Gastrocnemius medialis (tissue), 4 donors: ENCODE results near the gene NMRK1. TPM values are rescaled to one million over a fixed set of nuclear protein-coding genes. Genes with fewer than 3 reads are reported as not detected.

ENCODE experiments used
- ATAC-seq, 2 donors: fragments of 150-250 bp; one replicate each; pipeline ENCODE4 v1.9.1; 2016
- DNase-seq, 2 donors: peaks; one replicate each; pipeline ENCODE4 v3.0.0-alpha.2; 2019
- H3K27ac ChIP-seq, 4 donors: fragments of 200-600 bp; sonication (generic); 1 replicate in 1 of 4; 2 replicates in 3 of 4; pipeline ENCODE4 v1.5.1; 2016 to 2018; ENCODE audit warnings: mild to moderate bottlenecking in 2 of 4, moderate library complexity in 1 of 4
- H3K27me3 ChIP-seq, 3 donors: fragments of 200-600 bp; sonication (generic) in 2 of 3; 1 replicate in 1 of 3; 2 replicates in 2 of 3; pipeline versions ENCODE4 v1.5.1 to v1.6.0; 2016 to 2019; ENCODE audit warnings: mild to moderate bottlenecking in 1 of 3, moderate library complexity in 1 of 3
- H3K36me3 ChIP-seq, 2 donors: fragments of 200-600 bp; sonication (generic) in 1 of 2; one replicate each; pipeline ENCODE4 v1.5.1; 2017 to 2018
- H3K4me1 ChIP-seq, 2 donors: fragments of 200-600 bp; sonication (generic) in 1 of 2; one replicate each; pipeline ENCODE4 v1.5.1; 2016 to 2017; ENCODE audit warnings: mild to moderate bottlenecking in 2 of 2
- H3K4me3 ChIP-seq, 4 donors: fragments of 200-600 bp; sonication (generic) in 3 of 4; 1 replicate in 1 of 4; 2 replicates in 3 of 4; pipeline ENCODE4 v1.5.1; 2016 to 2019; ENCODE audit warnings: mild to moderate bottlenecking in 2 of 4
- H3K9me3 ChIP-seq, 3 donors: fragments of 200-600 bp; sonication (generic) in 2 of 3; 1 replicate in 1 of 3; 2 replicates in 2 of 3; pipeline ENCODE4 v1.5.1; 2016 to 2019
- POLR2A ChIP-seq, 2 donors: fragments of 450-650 bp; IDR thresholded peaks; one replicate each; pipeline ENCODE4 v1.6.1; 2017; ENCODE audit warnings: antibody characterized with exemption in 2 of 2, mild to moderate bottlenecking in 2 of 2, moderate library complexity in 2 of 2
- in situ Hi-C, 4 donors: fragments of 200-750 bp; cut with MboI; loops; one replicate each; pipeline versions ENCODE4 v1.15.0 to v1.8.0; 2017; ENCODE audit warnings: low sequenced_read_pairs in 4 of 4
- intact Hi-C: fragments of 100-400 bp; cut with DNase I; formaldehyde crosslinking; loops from one replicate; pipeline ENCODE4 v1.15.1; 2023; ENCODE audit warnings: low total_unique reads
- total RNA-seq, 4 donors: library from RNA; depleted of rRNA; stranded (reverse); fragments of >200 nt; gene quantifications; one replicate each; pipeline versions ENCODE4 v1.1.0 to v1.2.3, GENCODE V29; 2016
- TF ChIP-seq, protein P1 (sequence below), 5 experiments: fragments of 450-650 bp in 3 of 5; fragments of 200-600 bp in 2 of 5; sonication (generic) in 2 of 5; IDR thresholded peaks in 4 of 5; conservative IDR thresholded peaks in 1 of 5; 1 replicate in 4 of 5; 2 replicates in 1 of 5; pipeline ENCODE4 v1.5.1; 2016 to 2019; ENCODE audit warnings: antibody characterized with exemption in 5 of 5, mild to moderate bottlenecking in 3 of 5, moderate library complexity in 3 of 5

Gene NMRK1
- total RNA-seq, 4 donors from 2014 or later = 10.5 to 20.6 (median 18.6) TPM

DNA sequence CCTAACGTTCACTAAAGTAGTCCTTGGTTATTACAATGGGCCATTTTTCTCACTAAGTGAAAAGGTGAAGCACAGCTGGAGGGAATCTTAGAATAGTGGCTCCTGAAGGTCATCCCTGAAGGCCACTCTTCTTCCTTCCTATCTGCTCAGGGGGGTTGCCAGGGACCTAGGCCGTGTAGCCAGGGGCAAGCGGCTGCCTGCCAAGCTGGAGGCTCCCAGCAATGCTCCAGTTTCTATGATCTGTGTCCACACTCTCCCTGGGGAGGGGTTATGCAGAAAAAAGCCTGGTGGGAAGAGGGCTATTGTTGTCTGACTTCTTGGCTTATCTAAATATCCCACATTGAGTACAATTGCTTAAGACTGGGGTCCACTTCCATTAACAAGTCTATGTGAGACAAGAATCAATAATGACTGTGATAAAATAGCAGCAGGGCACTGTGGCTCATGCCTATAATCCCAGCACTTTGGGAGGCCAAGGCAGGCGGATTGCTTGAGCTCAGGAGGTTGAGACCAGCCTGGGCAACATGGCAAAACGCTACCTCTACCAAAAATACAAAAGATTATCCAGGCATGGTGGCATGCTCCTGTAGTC, 3.8 kb downstream of the NMRK1 start:
- DNase-seq = no peak
- intact Hi-C loops = loop anchor here (10.0 kb wide), 1 partner anchor 1311 kb away; the partner anchor contains the start of gene RFK
- Histone ChIP-seq H3K4me3 (no peak overlapping the region), H3K27me3 (no peaks in the 10 kb centered on the region), H3K27ac (peak overlapping the region in 3 of 4 donors; percentile 20 to 63 (median 58)), H3K9me3 (no peaks in the 10 kb centered on the region), H3K4me1 (peaks cover 0 to 8% of the 10 kb centered on the region in 2 donors), H3K36me3 (no peaks in the 10 kb centered on the region)
- TF ChIP-seq, protein P1, sequence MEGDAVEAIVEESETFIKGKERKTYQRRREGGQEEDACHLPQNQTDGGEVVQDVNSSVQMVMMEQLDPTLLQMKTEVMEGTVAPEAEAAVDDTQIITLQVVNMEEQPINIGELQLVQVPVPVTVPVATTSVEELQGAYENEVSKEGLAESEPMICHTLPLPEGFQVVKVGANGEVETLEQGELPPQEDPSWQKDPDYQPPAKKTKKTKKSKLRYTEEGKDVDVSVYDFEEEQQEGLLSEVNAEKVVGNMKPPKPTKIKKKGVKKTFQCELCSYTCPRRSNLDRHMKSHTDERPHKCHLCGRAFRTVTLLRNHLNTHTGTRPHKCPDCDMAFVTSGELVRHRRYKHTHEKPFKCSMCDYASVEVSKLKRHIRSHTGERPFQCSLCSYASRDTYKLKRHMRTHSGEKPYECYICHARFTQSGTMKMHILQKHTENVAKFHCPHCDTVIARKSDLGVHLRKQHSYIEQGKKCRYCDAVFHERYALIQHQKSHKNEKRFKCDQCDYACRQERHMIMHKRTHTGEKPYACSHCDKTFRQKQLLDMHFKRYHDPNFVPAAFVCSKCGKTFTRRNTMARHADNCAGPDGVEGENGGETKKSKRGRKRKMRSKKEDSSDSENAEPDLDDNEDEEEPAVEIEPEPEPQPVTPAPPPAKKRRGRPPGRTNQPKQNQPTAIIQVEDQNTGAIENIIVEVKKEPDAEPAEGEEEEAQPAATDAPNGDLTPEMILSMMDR (IDR thresholded peaks at IDR 0.05 in 4 of 5, conservative IDR thresholded peaks at IDR 0.05 in 1 of 5) = no peak
- no peak for TF ChIP-seq POLR2A (IDR thresholded peaks at IDR 0.05)
- in situ Hi-C loops = loop anchor here in 1 of 4 donors (10.0 kb wide), 1 partner anchor 59 kb away; the partner anchor contains the start of gene CARNMT1
- ATAC-seq = no peak

DNA sequence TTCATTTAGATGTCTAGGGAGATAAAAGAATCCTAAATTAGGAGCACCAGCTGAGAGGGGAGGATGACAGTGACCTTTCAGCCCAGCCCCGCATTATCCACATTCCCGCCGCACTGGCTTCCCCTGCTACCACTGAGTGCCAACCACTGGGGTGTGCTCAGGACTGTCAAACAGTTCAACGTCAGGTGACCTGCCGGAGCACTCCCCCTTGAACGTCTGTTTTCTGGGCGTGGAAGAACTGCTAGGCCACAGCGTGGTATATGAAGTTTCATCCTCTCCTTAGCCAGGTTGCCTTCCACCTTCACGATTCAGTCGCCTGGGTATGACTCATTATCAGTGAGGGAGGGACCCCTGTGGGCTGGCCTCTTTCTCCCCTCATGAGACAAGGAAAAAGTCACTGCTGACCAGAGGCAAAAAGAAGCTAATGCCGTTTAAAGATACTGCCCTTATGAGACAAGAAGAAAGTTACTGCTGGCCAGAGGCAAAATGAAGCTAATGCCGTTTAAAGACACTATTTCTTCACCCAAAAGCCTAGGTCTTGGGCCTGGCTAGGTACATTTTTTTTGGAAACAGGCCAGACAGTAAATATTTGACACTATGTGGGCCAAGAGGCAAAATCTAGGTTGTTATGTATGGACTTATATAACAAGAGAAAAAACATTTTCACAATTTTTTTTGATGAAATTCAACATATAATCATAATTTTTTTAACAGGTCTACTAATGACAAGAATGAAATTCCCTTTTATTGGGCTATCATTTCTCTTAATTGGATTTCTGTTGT, 4.6 kb downstream of the NMRK1 start:
- in situ Hi-C loops (loop anchor here in 1 of 4 donors (10.0 kb wide), 1 partner anchor 59 kb away; the partner anchor contains the start of gene CARNMT1), intact Hi-C loops (loop anchor here (10.0 kb wide), 1 partner anchor 1311 kb away; the partner anchor contains the start of gene RFK)
- Histone ChIP-seq H3K27ac (peak overlapping the region in 3 of 4 donors; percentile 20 to 63 (median 58)), H3K4me3 (no peak overlapping the region), H3K27me3 (no peaks in the 10 kb centered on the region), H3K36me3 (no peaks in the 10 kb centered on the region), H3K9me3 (no peaks in the 10 kb centered on the region), H3K4me1 (peaks cover 0 to 8% of the 10 kb centered on the region in 2 donors)
- DNase-seq (peak in 1 of 2 donors; percentile 49), ATAC-seq (peak in 1 of 2 donors; percentile 31)
- TF ChIP-seq, protein P1 (IDR thresholded peaks at IDR 0.05 in 4 of 5, conservative IDR thresholded peaks at IDR 0.05 in 1 of 5) = no peak
- no peak for TF ChIP-seq POLR2A (IDR thresholded peaks at IDR 0.05)

DNA sequence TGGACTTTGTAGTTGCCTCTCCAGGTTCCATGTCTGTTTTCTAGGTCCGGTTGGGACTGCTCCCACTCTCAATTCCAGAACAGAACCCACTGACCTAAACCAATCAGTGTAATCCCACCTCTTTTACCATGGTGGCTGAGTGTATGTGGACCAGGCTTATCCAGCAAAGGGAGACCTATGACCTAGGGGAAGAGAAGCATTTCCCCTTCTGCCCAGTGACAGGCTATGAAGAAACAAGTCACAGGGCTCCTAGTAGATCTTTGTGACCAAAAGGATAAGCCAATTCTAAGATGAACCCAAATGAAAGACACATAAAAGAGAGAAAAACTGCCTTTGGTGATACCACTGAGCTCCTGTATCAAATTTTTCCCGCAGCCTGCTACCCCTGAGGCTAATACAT, 6.3 kb downstream of the NMRK1 start:
- Histone ChIP-seq H3K9me3 (no peaks in the 10 kb centered on the region), H3K36me3 (no peaks in the 10 kb centered on the region), H3K4me1 (peaks cover 0 to 8% of the 10 kb centered on the region in 2 donors), H3K27me3 (no peaks in the 10 kb centered on the region), H3K27ac (no peak overlapping the region), H3K4me3 (no peak overlapping the region)
- intact Hi-C loops = loop anchor here (10.0 kb wide), 1 partner anchor 1313 kb away; the partner anchor contains the start of gene RFK
- no peak for TF ChIP-seq POLR2A (IDR thresholded peaks at IDR 0.05)
- TF ChIP-seq, protein P1 (IDR thresholded peaks at IDR 0.05 in 4 of 5, conservative IDR thresholded peaks at IDR 0.05 in 1 of 5) = no peak
- in situ Hi-C loops = loop anchor here in 1 of 4 donors (10.0 kb wide), 1 partner anchor 57 kb away; the partner anchor contains the start of gene CARNMT1
- no peak for ATAC-seq
- DNase-seq = no peak

DNA sequence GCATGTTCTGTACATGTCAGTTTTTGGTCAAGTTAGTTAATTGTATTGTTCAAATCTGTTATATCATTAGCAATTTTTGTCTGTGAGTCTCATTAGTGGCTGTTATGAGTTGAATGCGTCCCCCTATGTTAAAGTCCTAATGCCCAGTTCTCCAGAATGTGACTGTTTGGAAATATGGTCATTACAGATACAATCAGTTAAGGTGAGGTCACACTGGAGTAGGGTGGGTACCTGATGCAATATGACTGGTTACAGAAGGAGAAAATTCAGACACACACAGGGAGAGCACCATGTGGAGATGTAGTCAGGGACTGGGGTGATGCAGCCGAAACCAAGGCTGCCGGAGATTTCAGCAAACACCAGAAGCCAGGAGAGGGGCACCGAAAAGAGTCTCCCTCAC, 15.1 kb downstream of the NMRK1 start:
- DNase-seq (no peak), ATAC-seq (no peak)
- intact Hi-C loops (no loop called here), in situ Hi-C loops (loop anchor here in 1 of 4 donors (10.0 kb wide), 2 partner anchors 48 to 118 kb away; partner anchors contain the start of genes C9orf40 and CARNMT1)
- H3K9me3 ChIP-seq = no peaks in the 10 kb centered on the region
- TF ChIP-seq, protein P1 (IDR thresholded peaks at IDR 0.05 in 4 of 5, conservative IDR thresholded peaks at IDR 0.05 in 1 of 5) = no peak
- TF ChIP-seq POLR2A (IDR thresholded peaks at IDR 0.05) = no peak
- H3K4me1 ChIP-seq = no peaks in the 10 kb centered on the region
- no peak overlapping the region for H3K4me3 ChIP-seq
- H3K36me3 ChIP-seq = peaks cover 0 to 13% of the 10 kb centered on the region in 2 donors
- H3K27ac ChIP-seq = no peak overlapping the region
- no peaks in the 10 kb centered on the region for H3K27me3 ChIP-seq
